Esophagus muscularis mucosa (tissue), 4 donors: ENCODE results near the gene ASB2. TPM values are rescaled to one million over a fixed set of nuclear protein-coding genes. Genes with fewer than 3 reads are reported as not detected.

Experiments
- DNase-seq: peaks from one replicate; pipeline ENCODE4 v3.0.0-alpha.2; 2017; ENCODE audit errors: extremely low spot score
- H3K27ac ChIP-seq, 4 donors: fragments of 200-600 bp; sonication (generic); replicated peaks in 1 of 4; 1 replicate in 3 of 4; 2 replicates in 1 of 4; pipeline ENCODE4 v1.5.1; 2016 to 2019; ENCODE audit warnings: mild to moderate bottlenecking in 1 of 4
- H3K27me3 ChIP-seq, 4 donors: fragments of 200-600 bp; sonication (generic); one replicate each; pipeline versions ENCODE4 v1.5.1 to v1.6.0; 2016 to 2019
- H3K36me3 ChIP-seq, 4 donors: fragments of 200-600 bp; sonication (generic); one replicate each; pipeline ENCODE4 v1.5.1; 2016 to 2019
- H3K4me1 ChIP-seq, 4 donors: fragments of 200-600 bp; sonication (generic); one replicate each; pipeline ENCODE4 v1.5.1; 2016 to 2019
- H3K4me3 ChIP-seq, 4 donors: fragments of 200-600 bp; sonication (generic); 1 replicate in 2 of 4; 2 replicates in 2 of 4; pipeline ENCODE4 v1.5.1; 2016 to 2019; ENCODE audit warnings: mild to moderate bottlenecking in 4 of 4, moderate library complexity in 1 of 4
- H3K9me3 ChIP-seq, 4 donors: fragments of 200-600 bp; sonication (generic); 1 replicate in 3 of 4; 2 replicates in 1 of 4; pipeline ENCODE4 v1.5.1; 2016 to 2019
- CTCF ChIP-seq, 3 experiments: fragments of 200-600 bp in 2 of 3; fragments of 450-650 bp in 1 of 3; sonication (generic) in 2 of 3; IDR thresholded peaks; one replicate each; pipeline ENCODE4 v1.5.1; 2017 to 2019; ENCODE audit warnings: antibody characterized with exemption in 3 of 3, mild to moderate bottlenecking in 2 of 3, moderate library complexity in 1 of 3
- EP300 ChIP-seq: sonication (generic); formaldehyde crosslinking; IDR thresholded peaks from one replicate; pipeline ENCODE4 v1.6.1; 2017; ENCODE audit warnings: antibody characterized with exemption
- POLR2A ChIP-seq: fragments of 450-650 bp; IDR thresholded peaks from one replicate; pipeline ENCODE4 v1.6.1; 2017; ENCODE audit warnings: antibody characterized with exemption, moderate library complexity, mild to moderate bottlenecking, low read depth
- POLR2AphosphoS5 ChIP-seq, 2 donors: sonication (generic); formaldehyde crosslinking; IDR thresholded peaks; one replicate each; pipeline ENCODE4 v1.6.1; 2017; ENCODE audit warnings: antibody characterized with exemption in 2 of 2
- WGBS: methylation state at CpG from one replicate; pipeline ENCODE4 v1.1.5; 2018; 5-methylcytosine and 5-hydroxymethylcytosine counted together
- intact Hi-C: fragments of 100-400 bp; cut with DNase I; formaldehyde crosslinking; loops from one replicate; pipeline ENCODE4 v1.15.1; 2023
- total RNA-seq, 4 donors: library from RNA; depleted of rRNA; stranded (reverse); fragments of >200 nt; gene quantifications; one replicate each; pipeline versions ENCODE4 v1.1.0 to v1.2.1, GENCODE V29; 2016

ASB2 gene
- total RNA-seq, 4 donors from 2014 or later, result 53.5 to 164 (median 105) TPM

DNA sequence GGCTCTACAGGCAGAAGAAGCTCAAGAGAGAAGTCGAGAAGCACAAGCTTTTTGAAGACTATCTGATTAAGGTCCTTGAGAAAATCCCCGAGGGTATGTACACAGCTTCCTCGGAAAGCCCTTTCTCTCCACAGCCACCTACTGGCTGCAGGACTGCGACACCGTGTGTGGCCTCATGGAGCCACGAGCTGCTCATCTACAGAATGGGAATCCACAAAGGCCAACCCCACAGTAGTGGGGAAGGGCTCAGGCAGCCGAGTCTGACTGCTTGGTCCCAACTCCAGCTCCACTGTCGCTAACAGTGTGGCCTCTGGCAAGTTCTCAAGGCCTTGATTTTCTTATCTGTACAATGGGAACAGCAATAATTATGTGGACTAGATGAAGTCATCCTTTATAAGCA, 23.2 kb upstream of the ASB2 start:
- TF ChIP-seq POLR2AphosphoS5 (IDR thresholded peaks at IDR 0.05), result no peak
- TF ChIP-seq POLR2A, result no peak
- TF ChIP-seq EP300, result no peak
- TF ChIP-seq CTCF (IDR thresholded peaks at IDR 0.05), result no peak
- WGBS, result 76% methylated on average over 8 of the region's 8 CpGs
- Histone ChIP-seq H3K36me3 (no peaks in the 10 kb centered on the region), H3K4me1 (peaks cover 25 to 42% (median 37%) of the 10 kb centered on the region in 4 donors), H3K27ac (no peak overlapping the region), H3K27me3 (peaks cover 0 to 3% (median 0%) of the 10 kb centered on the region in 4 donors), H3K9me3 (no peaks in the 10 kb centered on the region), H3K4me3 (no peak overlapping the region)
- DNase-seq, result no peak
- intact Hi-C loops, result no loop called here

- no peak overlapping the region for H3K27ac ChIP-seq
- intact Hi-C loops, result no loop called here
- H3K4me1 ChIP-seq, result peaks cover 27 to 48% (median 42%) of the 10 kb centered on the region in 4 donors
- H3K4me3 ChIP-seq, result no peak overlapping the region
- DNase-seq, result no peak
- WGBS, result 90% methylated on average over 1 of the region's 7 CpGs
- H3K36me3 ChIP-seq, result no peaks in the 10 kb centered on the region
- TF ChIP-seq POLR2AphosphoS5 (IDR thresholded peaks at IDR 0.05) (no peak), POLR2A (no peak), EP300 (no peak), CTCF (IDR thresholded peaks at IDR 0.05) (no peak)
- H3K9me3 ChIP-seq, result no peaks in the 10 kb centered on the region
- peaks cover 0 to 3% (median 0%) of the 10 kb centered on the region in 4 donors for H3K27me3 ChIP-seq
Measured at GRCh38 chr14:93998871-93999403, 22.6 kb upstream of the ASB2 start.

GRCh38 chr14:93997916-93998870, 21.8 kb upstream of the ASB2 start:
- 91% methylated on average over 15 of the region's 17 CpGs for WGBS
- DNase-seq, result no peak
- intact Hi-C loops, result no loop called here
- H3K4me3 ChIP-seq, result no peak overlapping the region
- H3K9me3 ChIP-seq, result no peaks in the 10 kb centered on the region
- no peak overlapping the region for H3K27ac ChIP-seq
- no peaks in the 10 kb centered on the region for H3K36me3 ChIP-seq
- H3K27me3 ChIP-seq, result peaks cover 0 to 3% (median 0%) of the 10 kb centered on the region in 4 donors
- TF ChIP-seq CTCF (IDR thresholded peaks at IDR 0.05) (no peak), EP300 (no peak), POLR2A (no peak), POLR2AphosphoS5 (IDR thresholded peaks at IDR 0.05) (no peak)
- peaks cover 27 to 52% (median 42%) of the 10 kb centered on the region in 4 donors for H3K4me1 ChIP-seq

- no peak for TF ChIP-seq POLR2A
- TF ChIP-seq EP300, result no peak
- no peak for TF ChIP-seq POLR2AphosphoS5 (IDR thresholded peaks at IDR 0.05)
- TF ChIP-seq CTCF (IDR thresholded peaks at IDR 0.05), result no peak
- H3K9me3 ChIP-seq, result no peaks in the 10 kb centered on the region
- peaks cover 0 to 3% (median 0%) of the 10 kb centered on the region in 4 donors for H3K27me3 ChIP-seq
- 71% methylated on average over 1 of the region's 1 CpG for WGBS
- intact Hi-C loops, result no loop called here
- peaks cover 27 to 51% (median 41%) of the 10 kb centered on the region in 4 donors for H3K4me1 ChIP-seq
- H3K4me3 ChIP-seq, result no peak within 1 kb of the TSS
- DNase-seq, result no peak
- H3K27ac ChIP-seq, result peak within 1 kb of the TSS; percentile 78 to 87 (median 82)
- H3K36me3 ChIP-seq, result no peaks in the 10 kb centered on the region
Measured at GRCh38 chr14:93997082-93997481, 20.7 kb upstream of the ASB2 start, which contains the start of gene CCDC197. CCDC197 (plus strand) TSS chr14:93997301; CDS start chr14:93998132, 831 bp downstream.
